GM21360 (cell line): ENCODE data around the gene REL.
A peak's percentile ranks its signal among the peaks of the same experiment; 100 is the strongest.
"Not testable (repeated sequence)": the region's sequence is repeated elsewhere in the genome, so short reads cannot be mapped to it uniquely, and the experiment has no call there.

Source experiments
- ATAC-seq: cut with Tn5 transposase; IDR thresholded peaks from one replicate; pipeline ENCODE4 v1.9.1; 2021; ENCODE audit warnings: mild to moderate bottlenecking, moderate library complexity; ENCODE audit not compliant: unreplicated experiment

The REL gene

DNA sequence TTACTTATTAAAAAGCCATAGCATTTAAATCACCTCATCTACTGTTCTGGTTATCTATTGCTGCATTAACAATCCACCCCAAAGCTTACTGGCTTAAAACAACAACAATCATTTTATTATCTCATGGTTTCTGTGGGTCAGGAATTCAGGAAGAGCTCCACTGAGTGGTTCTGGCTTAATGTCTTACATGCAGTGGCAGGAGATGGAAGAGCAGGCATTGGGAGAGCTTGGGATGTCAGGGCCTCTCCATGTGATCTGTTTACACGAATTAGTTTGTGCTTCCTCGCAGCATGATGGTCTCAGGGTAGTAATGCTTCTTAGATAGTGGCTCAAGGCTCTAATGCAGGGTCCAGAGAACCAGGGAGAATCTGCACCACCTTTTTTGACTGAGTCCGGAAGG is 14.4 kb upstream of the REL start:
- no peak for ATAC-seq

DNA sequence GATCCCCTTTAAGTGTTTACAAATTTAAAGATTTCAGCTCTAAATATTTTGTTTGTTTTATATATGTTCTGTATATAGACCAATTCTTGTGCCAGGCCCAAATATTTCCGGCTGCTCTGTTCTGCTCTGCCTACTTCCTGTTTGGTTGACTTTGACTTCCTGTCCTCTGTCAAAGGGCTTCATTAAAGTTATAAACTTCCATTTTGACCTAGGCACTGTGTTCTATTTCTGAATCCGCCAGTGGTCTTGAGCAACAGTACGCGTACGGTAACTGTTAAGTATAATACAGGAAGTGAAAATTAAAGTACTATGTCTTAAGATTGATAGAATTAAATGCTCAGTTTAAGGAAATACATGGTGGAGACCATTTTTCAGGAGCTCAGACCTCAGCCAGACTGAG is 13.5 kb upstream of the REL start:
- ATAC-seq = no peak

DNA sequence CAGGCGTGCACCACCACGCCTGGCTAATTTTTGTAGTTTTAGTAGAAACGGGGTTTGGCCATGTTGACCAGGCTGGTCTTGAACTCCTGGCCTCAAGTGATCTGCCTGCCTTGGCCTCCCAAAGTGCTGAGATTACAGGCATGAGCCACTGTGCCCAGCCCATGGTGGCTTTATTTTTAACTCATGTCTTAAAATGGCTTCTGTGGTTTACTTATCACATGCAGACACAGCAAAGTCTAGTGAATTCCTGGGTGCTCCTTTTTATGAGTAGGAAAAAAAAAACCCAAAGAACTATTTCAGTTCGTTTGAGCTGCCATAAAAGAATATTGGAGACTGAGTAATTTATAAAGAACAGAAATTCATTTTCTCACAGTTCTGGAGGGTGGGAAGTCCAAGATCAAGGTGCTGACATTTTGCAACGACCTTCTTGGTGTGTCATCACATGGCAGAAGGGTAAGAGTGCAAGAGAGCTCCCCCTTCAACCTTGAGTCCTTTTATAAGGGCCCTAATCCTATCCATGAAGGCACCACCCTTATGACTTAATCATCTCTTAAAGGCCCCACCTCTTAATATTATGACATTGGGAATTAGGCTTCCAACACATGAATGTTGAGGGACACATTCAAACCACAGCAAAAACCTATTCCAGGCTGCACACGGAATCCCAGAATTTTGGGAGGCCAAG is 12.6 kb upstream of the REL start:
- no peak for ATAC-seq

DNA sequence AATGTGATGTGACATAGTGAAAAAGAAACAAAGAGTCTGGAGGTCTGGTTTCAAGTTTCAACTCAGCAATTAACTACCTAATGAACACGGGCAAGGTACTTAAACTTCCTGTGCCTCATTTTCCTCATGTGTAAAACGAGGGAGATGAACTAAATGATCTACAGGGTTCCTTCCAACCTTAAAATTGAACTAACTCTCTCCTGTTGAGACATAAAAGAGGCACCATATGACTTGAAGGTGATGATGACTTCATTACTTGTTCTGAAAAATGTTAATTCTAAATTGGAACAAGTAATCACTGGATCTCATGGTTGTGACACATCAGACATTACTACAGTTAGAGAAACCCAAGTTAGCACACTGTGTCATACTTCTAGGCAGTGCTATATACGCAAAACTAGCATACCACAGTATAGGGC is 8.9 kb upstream of the REL start:
- ATAC-seq = peak; percentile 43

DNA sequence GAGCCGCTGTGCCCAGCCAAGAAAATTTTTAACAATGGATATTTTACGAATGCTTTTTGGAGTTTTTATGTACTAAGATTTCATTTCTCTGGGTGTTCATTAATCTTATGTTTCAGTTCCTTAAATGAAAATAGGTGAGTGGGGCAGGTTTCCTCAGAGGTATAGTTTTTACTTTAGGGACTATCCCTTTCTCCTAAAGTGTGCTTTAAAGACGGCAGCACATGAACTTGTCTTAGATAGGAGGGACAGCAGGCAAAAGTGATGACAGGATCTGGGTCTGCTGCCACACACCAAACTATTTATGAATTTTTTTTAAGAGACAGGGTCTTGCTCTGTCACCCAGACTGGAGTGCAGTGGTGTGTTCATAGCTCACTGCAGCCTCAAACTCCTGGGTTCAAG is 8.0 kb upstream of the REL start:
- ATAC-seq = peak; percentile 83

DNA sequence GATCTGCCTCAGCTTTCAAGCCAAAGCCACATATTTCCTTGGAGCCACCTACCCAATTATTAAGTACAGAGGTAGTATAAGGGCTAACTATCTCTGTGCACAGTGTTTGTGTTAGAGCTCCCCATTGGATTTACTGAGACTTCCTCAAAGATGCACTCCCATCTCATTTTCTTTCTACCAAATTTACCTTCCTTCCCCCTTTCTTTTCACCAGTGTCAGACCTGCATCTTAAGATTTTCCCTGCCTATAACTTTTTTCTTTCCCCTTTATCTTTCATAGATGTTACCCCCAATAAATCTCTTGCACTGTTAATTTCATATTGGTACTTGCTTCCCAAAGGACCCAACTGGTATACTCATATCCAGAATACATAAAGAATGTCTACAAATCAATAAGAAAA is 5.9 kb upstream of the REL start:
- no peak for ATAC-seq

DNA sequence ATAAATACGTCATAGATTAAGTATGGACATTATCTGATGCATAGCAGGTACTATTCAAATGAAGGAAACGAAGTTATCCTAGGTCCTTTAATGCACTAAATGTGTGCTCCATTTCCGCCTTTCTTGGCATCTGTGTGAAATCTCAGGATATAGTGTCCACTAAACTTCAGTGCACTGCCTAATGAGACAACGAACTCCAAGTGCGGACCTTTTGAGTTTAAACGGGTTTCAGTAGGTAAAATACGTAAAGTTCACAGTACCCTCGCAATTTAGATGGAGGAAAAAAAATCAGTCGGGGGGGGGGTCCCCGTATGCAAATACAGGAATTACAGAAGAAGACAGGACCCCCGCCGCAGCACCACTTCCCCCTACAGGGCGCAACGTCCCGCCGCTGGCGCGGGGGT is 729 bp upstream of the REL start:
- ATAC-seq = no peak

DNA sequence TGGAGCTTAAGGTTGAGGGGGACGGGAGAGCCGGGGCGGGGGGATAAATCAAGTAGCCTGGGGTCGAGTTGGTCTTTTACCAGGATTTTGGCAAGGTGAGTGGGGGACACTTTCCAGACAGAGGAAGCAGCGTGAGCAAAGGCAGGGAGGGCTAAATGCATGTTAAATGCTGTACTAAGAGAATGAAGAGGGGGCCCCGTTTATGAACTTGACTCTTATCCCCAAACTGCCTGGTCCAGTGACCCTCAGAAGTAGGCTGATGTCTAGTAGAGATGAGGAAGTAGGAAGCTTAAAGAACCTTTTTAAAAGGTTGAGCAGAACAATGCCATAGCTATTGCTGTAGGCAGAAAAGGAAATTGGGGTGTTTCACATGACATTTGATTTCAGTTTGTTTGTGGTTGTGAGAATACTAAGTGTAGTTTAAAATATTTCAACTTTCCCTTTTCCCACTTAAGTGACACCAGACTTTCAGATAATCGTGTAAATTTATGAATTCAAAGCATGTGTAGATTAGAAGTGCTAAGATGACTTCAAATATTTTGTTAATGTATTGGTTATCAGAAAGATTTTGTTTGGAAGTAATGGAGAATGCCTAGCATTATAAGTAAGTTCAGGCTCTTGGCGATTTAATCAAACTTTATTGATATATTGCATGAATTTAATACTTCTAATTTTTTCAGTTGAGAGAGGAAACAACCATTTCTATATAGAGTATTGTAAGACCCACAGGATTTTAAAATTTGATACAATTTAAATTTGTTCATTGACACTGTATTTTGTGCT is 1.8 kb downstream of the REL start:
- no peak for ATAC-seq

DNA sequence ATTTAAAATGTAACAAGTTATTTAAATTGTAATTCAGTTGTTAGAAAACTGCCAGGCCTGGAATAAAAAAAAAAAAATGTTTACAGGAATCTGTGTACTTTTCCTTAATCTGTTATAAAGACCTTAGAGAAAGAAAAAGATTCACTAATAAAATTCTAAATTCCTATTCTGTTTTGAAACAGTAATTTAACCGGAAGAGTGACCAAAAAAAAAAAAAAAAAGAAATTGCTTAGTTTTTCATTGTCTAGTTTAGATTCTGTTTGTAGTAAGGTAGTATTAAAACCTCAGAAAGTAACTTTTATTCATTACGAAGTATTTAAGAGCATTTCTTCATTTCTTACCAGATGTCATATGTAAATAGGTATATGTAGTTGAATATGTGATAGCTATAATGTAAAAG is 2.5 kb downstream of the REL start:
- no peak for ATAC-seq

DNA sequence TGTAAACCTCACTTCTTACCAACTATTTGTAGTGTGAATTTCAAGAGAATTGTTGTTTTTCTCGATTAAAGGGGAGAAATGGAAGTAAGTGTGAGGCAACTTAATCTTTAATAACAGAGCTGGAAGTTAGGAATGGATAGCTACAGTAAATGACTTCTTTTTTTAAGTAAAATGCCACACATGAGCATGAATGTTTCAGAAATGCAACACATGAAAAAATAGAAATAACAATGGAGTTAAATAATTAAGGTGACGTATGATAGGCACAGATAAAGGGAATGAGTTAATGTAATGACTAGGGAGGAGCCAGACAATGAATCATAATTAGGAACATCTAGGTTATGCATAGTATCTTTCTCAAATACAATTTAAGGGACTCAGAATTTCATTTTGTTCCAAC is 3.4 kb downstream of the REL start:
- no peak for ATAC-seq

DNA sequence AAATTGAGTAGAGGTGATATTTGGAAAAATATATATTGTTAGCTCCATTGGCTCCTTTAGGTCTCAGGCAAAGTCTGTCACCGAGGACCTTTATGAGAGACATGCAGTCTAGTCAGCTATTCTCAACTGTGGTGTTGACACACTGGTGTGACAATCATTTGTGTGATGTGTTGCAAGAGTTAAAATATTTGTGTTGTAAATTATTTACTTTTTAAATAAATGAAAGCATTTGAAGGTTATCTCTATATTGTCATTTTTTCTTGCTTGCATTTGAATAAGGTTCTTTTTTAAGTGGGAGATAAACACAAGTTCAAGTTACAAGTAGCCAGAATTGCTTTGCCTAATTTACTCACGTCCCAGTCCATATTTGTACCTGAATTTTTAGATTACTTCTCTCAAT is 4.3 kb downstream of the REL start:
- ATAC-seq = no peak

DNA sequence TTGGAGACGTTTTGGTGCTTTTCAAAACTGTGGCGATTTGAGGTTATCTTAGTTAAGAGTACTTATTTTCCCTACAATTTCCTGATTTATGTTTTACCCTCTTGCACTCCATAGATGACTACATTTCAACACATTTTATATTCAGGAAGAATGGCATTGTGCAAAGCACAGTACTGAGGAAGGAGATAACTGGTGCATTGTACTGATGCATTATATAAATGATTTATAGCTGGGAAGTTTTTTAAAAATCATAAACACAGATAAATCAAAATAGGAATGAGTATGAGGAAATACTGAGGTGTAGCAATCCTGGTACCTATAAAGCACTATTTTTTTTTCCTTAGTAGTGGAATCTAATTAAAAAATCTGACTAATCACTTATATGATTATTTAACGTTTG is 5.6 kb downstream of the REL start:
- ATAC-seq = no peak

DNA sequence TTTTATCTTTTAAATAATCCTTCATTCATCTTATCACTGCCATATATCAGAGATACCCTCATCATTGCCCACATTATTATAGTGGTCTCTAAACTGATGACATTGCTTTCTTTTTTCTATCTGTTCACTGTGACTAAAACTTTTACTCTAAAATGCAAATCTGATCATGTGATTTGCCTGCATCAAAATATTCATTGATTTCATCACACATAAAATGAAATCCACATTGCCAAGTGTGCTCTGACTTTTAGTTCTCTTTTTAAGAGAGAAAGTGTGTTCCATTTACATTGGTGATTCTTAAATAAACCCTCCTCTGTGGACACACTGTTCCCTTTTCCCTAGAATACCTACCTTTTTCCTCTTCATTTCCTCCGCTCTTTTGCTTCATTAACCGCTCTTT is 7.5 kb downstream of the REL start:
- no peak for ATAC-seq

DNA sequence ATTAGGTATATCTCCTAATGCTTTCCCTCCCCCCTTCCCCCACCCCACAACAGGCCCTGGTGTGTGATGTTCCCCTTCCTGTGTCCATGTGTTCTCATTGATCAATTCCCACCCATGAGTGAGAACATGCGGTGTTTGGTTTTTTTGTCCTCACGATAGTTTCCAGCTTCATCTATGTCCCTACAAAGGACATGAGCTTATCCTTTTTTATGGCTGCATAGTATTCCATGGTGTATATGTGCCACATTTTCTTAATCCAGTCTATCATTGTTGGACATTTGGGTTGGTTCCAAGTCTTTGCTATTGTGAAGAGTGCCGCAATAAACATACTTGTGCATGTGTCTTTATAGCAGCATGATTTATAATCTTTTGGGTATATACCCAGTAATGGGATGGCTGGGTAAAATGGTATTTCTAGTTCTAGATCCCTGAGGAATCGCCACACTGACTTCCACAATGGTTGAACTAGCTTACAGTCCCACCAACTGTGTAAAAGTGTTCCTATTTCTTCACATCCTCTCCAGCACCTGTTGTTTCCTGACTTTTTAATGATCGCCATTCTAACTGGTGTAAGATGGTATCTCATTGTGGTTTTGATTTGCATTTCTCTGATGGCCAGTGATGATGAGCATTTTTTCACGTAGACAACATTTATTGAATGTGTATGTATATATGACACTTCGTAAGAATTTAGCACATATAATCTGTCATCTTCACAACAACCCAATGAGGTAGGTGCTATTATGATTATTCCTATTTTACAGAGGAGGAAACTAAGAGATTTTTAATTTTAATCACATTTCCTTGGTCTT is 8.4 kb downstream of the REL start:
- not testable (repeated sequence) for ATAC-seq

DNA sequence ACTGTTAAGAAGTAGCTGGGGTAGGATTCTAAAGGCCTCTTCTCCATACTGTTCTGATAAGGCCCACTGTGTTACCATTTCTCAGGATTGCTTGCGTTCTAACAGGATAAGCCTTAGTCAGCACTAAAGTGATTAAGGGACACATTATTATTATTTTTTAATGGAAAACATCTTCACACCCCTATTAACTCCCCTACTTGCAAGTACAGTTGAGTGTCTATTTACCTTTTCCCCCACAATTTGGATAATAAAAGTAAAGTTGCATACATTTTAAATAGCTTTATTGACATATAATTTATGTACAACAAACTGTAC is 9.0 kb downstream of the REL start:
- ATAC-seq = no peak

DNA sequence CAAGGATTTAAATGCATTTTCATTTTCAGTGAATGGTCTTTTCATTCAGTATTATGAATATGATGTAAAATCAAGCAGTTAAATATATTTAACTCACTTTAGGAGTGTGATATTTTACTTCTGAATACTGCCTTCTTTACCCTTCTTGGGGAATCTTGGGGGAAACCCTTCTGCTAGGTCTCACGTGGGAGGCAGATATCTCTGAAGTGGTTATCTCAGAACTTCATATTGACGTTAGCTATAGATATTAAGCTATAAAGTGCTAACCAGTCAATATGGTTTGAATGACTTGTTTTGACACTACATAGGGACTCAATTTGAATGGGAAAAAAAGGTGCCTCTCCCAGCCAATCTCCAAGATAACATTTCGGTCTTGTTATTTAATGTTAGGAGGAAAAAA is 9.8 kb downstream of the REL start:
- ATAC-seq = no peak

DNA sequence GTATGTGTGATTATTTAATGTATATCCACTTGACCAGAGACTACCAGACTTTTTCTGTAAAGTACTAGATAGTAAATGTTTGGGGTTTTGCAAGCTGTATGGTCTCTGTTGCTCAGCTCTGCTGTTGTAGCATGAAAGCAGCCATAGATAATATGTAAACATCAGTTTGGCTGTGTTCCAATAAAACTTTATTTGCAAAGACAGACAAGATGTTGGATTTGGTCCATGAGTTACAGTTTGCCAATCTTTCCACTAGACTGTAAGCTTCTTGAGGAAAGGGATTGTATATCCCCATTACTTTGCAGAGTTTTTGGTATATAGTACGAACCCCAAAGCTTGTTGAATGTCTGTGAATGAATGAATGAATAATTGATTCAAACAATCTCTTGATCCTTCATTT is 17.2 kb downstream of the REL start:
- ATAC-seq = no peak

DNA sequence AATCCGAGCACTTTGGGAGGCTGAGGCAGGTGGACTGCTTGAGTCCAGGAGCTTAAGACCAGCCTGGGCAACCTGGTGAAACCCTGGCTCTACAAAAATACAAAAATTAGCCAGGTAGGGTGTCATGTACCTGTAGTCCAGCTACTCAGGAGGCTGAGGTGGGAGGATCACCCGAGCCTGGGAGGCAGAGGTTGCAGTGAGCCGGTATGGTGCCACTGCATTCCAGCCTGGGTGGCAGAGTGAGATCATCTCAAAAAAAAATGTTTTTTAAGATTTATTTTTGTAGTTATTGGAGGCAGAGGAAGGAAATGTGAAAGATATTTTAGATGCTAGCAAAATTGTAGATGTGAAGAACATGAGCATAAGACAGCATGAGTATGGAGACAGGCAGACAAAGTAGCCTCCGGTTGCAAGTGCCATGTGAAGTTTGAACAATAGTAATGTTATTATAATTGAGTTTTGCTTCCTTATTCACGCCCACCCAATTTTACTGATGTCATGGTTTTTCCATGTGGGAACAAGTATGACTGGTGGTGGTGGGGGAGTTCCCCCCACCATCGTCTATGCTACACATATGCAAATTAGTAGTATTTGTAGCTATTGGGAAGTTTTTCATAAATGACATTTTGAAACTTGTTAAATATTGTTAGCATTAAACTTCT is 18.0 kb downstream of the REL start:
- peak; percentile 76 for ATAC-seq

DNA sequence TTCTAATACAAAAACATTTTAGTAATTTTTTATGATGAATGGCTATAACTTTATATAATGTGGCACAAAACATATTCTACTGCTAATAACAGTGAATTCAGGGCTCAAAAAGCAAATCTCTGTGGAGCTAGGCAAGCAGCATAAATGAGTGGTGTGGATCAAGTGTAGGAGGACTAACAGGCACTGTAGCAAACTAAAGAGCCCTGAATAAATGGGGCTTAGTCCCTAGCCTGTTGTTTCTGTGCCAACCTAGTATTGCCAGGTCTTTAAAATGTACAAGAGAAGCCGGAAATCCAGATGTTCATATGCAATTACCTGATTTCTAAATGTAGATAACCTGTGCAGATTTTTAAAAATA is 18.5 kb downstream of the REL start:
- ATAC-seq = peak; percentile 35

DNA sequence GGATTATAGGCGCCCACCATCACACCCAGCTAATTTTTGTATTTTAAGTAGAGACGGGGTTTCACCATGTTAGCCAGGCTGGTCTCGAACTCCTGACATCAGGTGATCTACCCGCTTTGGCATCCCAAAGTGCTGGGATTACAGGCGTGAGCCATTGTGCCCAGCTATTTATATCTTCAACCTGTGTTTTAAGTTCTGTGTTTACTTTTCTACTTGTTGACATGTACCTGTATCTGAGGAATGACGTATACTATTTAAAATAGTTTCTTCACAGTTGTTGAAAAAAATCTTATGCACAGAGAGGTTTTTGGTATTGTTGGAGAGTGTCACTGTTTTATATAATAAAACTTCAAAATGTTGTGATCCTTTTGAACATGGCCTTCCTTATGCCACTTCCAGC is 19.9 kb downstream of the REL start:
- not testable (repeated sequence) for ATAC-seq

DNA sequence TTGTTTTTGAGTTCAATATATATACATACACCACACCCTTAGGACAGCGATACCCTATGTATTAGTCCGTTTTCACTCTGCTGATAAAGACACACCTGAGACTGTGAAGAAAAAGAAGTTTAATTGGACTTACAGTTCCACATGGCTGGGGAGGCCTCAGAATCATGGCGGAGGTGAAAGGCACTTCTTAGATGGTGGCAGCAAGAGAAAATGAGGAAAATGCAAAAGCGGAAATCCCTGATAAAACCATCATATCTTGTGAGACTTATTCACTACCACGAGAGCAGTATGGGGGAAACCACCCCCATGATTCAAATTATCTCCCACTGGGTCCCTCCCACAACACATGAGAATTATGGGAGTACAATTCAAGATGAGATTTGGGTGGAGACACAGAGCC is 24.5 kb downstream of the REL start:
- not testable (repeated sequence) for ATAC-seq

DNA sequence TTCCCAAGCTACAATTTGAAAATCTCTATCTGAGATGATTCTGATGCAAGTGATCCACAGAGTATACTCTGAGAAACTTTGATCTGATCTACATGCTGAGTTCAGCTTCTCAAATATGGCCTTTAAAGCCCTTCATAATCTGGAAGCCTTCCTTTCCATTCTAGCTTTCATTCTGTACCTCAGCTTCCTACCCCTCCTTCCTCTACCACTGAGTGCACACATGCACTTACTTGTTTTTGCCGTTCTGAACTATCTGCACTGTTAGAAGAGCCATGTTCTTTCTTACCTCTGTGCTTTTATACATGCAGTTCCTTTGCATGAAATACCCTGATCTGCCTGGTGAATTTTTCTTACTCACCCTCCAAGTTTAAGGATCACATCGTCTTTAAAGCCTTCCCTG is 25.0 kb downstream of the REL start:
- no peak for ATAC-seq
